ENCODE data around the gene FMNL2. TPM values are rescaled to one million over a fixed set of nuclear protein-coding genes. Genes with fewer than 3 reads are reported as not detected.

FMNL2 gene
- total and polyA plus RNA-seq, 8 donors, result 7.8 to 100.0 (median 36.5) TPM

- Histone ChIP-seq H3K36me3 (no peaks in the 10 kb centered on the region), H3K4me3 (no peak overlapping the region), H3K27ac (peak overlapping the region in 2 of 5 donors; percentile 26 to 62), H3K27me3 (no peaks in the 10 kb centered on the region), H3K4me1 (peaks cover 4 to 38% (median 19%) of the 10 kb centered on the region in 4 donors), H3K9me3 (no peaks in the 10 kb centered on the region)
- WGBS, 5 donors, result 38 to 50% (median 46%) methylated on average over 3 of the region's 3 CpGs
- intact Hi-C loops (cut with DNase I; ENCODE audit: low total_unique reads), result no loop called here
- TF ChIP-seq POLR2AphosphoS5 (IDR thresholded peaks at IDR 0.05), result peak in 1 of 3 donors; percentile 29
- TF ChIP-seq POLR2A (IDR thresholded peaks at IDR 0.05), result no peak
- DNase-seq, result no peak
Measured at GRCh38 chr2:152445791-152446201, 110.8 kb downstream of the FMNL2 start.

- DNase-seq, result no peak
- Histone ChIP-seq H3K36me3 (no peaks in the 10 kb centered on the region), H3K9me3 (no peaks in the 10 kb centered on the region), H3K27ac (peak overlapping the region in 2 of 5 donors; percentile 26 to 62), H3K4me1 (peaks cover 4 to 38% (median 19%) of the 10 kb centered on the region in 4 donors), H3K27me3 (no peaks in the 10 kb centered on the region), H3K4me3 (no peak overlapping the region)
- intact Hi-C loops (cut with DNase I; ENCODE audit: low total_unique reads), result no loop called here
- WGBS, 5 donors, result 43 to 64% (median 61%) methylated on average over 1 of the region's 1 CpG
- no peak for TF ChIP-seq EP300 (IDR thresholded peaks at IDR 0.05)
- TF ChIP-seq POLR2AphosphoS5 (IDR thresholded peaks at IDR 0.05), result no peak
- TF ChIP-seq POLR2A (IDR thresholded peaks at IDR 0.05), result no peak
Measured at GRCh38 chr2:152446213-152446612, 111.2 kb downstream of the FMNL2 start.

DNA sequence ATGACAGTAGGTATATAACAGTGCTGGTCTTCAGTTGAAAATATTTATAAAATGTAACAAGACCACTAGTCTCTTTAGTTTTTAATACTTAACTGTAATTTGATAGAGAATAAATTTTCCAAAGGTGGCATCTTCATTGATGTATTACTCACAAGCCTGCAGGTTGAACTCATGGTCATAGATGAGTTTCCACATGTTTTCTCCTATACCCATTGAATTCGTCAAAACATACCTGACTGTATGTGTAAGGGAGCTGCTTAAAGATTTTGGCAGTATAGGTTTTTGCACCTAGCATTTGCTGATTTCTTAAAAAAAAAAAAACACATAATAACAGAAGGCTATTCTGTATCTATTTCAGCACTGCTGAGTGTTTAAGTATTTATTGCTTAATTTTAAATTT lies 112.9 kb downstream of the FMNL2 start:
- Histone ChIP-seq H3K36me3 (no peaks in the 10 kb centered on the region), H3K27ac (no peak overlapping the region), H3K4me1 (peaks cover 4 to 38% (median 19%) of the 10 kb centered on the region in 4 donors), H3K9me3 (no peaks in the 10 kb centered on the region), H3K4me3 (no peak overlapping the region), H3K27me3 (no peaks in the 10 kb centered on the region)
- WGBS, 5 donors, result 92 to 100% (median 95%) methylated on average over 1 of the region's 1 CpG
- no peak for DNase-seq
- intact Hi-C loops (cut with DNase I; ENCODE audit: low total_unique reads), result no loop called here
- TF ChIP-seq POLR2AphosphoS5 (IDR thresholded peaks at IDR 0.05) (no peak), EP300 (IDR thresholded peaks at IDR 0.05) (no peak), POLR2A (IDR thresholded peaks at IDR 0.05) (no peak), CTCF (IDR thresholded peaks at IDR 0.05) (no peak)

GRCh38 chr2:152448606-152449005 lies 113.6 kb downstream of the FMNL2 start:
- no peak for DNase-seq
- no peaks in the 10 kb centered on the region for H3K9me3 ChIP-seq
- no peak overlapping the region for H3K4me3 ChIP-seq
- no peaks in the 10 kb centered on the region for H3K27me3 ChIP-seq
- 85 to 91% (median 87%) methylated on average over 5 of the region's 5 CpGs for WGBS, 5 donors
- H3K36me3 ChIP-seq, result no peaks in the 10 kb centered on the region
- intact Hi-C loops (cut with DNase I; ENCODE audit: low total_unique reads), result no loop called here
- H3K4me1 ChIP-seq, result peaks cover 4 to 39% (median 16%) of the 10 kb centered on the region in 4 donors
- TF ChIP-seq POLR2AphosphoS5 (IDR thresholded peaks at IDR 0.05) (no peak), CTCF (IDR thresholded peaks at IDR 0.05) (no peak), EP300 (IDR thresholded peaks at IDR 0.05) (no peak), POLR2A (IDR thresholded peaks at IDR 0.05) (no peak)
- no peak overlapping the region for H3K27ac ChIP-seq

DNA sequence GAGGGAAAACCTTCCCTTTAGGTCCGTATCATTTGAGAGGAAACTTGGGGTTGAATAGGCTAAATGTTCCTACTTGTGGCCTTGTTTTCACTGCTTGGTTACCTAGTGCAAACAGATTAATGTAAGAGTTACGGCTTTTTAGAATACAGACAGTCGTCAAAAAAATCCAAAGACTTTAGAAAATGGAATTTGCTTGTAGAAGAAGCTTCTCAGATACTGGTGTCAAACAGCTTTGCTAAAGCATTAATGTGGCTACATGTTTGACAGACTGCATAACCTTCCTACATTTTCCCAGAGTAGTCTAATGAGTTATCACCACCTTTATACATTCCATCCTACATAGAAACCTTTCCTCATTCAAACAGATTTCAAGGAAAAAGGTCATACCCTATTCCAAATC lies 114.6 kb downstream of the FMNL2 start:
- Histone ChIP-seq H3K27me3 (no peaks in the 10 kb centered on the region), H3K4me1 (peaks cover 0 to 34% (median 12%) of the 10 kb centered on the region in 4 donors), H3K9me3 (no peaks in the 10 kb centered on the region), H3K36me3 (no peaks in the 10 kb centered on the region), H3K4me3 (no peak overlapping the region), H3K27ac (no peak overlapping the region)
- intact Hi-C loops (cut with DNase I; ENCODE audit: low total_unique reads), result no loop called here
- 82 to 92% (median 91%) methylated on average over 3 of the region's 3 CpGs for WGBS, 5 donors
- no peak for TF ChIP-seq EP300 (IDR thresholded peaks at IDR 0.05)
- no peak for TF ChIP-seq POLR2AphosphoS5 (IDR thresholded peaks at IDR 0.05)
- no peak for TF ChIP-seq POLR2A (IDR thresholded peaks at IDR 0.05)
- TF ChIP-seq CTCF (IDR thresholded peaks at IDR 0.05), result no peak
- DNase-seq, result no peak

Data from stomach (tissue), 9 donors.